Esophagus (tissue), 2 donors: Measurements from ENCODE around the gene HTRA3. TPM values are rescaled to one million over a fixed set of nuclear protein-coding genes. Genes with fewer than 3 reads are reported as not detected.
"Not testable (repeated sequence)": the region's sequence is repeated elsewhere in the genome, so short reads cannot be mapped to it uniquely, and the experiment has no call there.

ENCODE experiments used
- H3K27ac ChIP-seq, 2 donors: one replicate each; pipeline ENCODE4 v1.5.1; 2013; ENCODE audit warnings: low read depth in 2 of 2, mild to moderate bottlenecking in 2 of 2, inconsistent platforms in 1 of 2, low read length in 1 of 2, moderate library complexity in 1 of 2
- H3K27me3 ChIP-seq, 2 donors: one replicate each; pipeline ENCODE4 v1.6.1; 2013; ENCODE audit warnings: low read length in 2 of 2, control low read depth in 1 of 2, mild to moderate bottlenecking in 1 of 2; ENCODE audit not compliant: insufficient read depth in 2 of 2, control insufficient read depth in 1 of 2
- H3K36me3 ChIP-seq, 2 donors: one replicate each; pipeline ENCODE4 v1.6.1; 2013; ENCODE audit warnings: low read length in 1 of 2; ENCODE audit not compliant: control insufficient read depth in 2 of 2, insufficient read depth in 2 of 2
- H3K4me1 ChIP-seq, 2 donors: one replicate each; pipeline ENCODE4 v1.6.1; 2013; ENCODE audit warnings: low read length in 1 of 2; ENCODE audit not compliant: control insufficient read depth in 2 of 2, insufficient read depth in 2 of 2
- H3K4me3 ChIP-seq, 2 donors: one replicate each; pipeline ENCODE4 v1.5.1; 2013; ENCODE audit warnings: low read length in 2 of 2, mild to moderate bottlenecking in 2 of 2, low read depth in 1 of 2, moderate library complexity in 1 of 2
- H3K9me3 ChIP-seq, 2 donors: one replicate each; pipeline ENCODE4 v1.6.1; 2013; ENCODE audit warnings: mild to moderate bottlenecking in 2 of 2, low read depth in 1 of 2, low read length in 1 of 2, moderate library complexity in 1 of 2; ENCODE audit not compliant: control insufficient read depth in 2 of 2, insufficient read depth in 1 of 2
- WGBS, 2 donors: extraction: QIAGEN DNeasy Blood & Tissue Kit; methylation state at CpG; one replicate each; pipeline ENCODE4 v1.1.7; 2013; 5-methylcytosine and 5-hydroxymethylcytosine counted together
- polyA plus RNA-seq, 2 donors: library from polyadenylated mRNA; stranded (reverse); fragments of 200-250 nt; gene quantifications; one replicate each; pipeline ENCODE4 v1.2.3, GENCODE V29; 2013
- donor health status: healthy with polysubstance abuse.
- donor health status: Bipolar disorder and iron deficiency.

Gene HTRA3
- polyA plus RNA-seq, 2 donors = 1.4 to 3.4 TPM

GRCh38 chr4:8344377-8344776 is 74.8 kb downstream of the HTRA3 start:
- H3K36me3 ChIP-seq = no peaks in the 10 kb centered on the region
- H3K27me3 ChIP-seq = no peaks in the 10 kb centered on the region
- H3K9me3 ChIP-seq = no peaks in the 10 kb centered on the region
- H3K4me3 ChIP-seq = no peak overlapping the region
- 78 to 80% methylated on average over 14 of the region's 14 CpGs for WGBS, 2 donors
- H3K4me1 ChIP-seq = peaks cover 0 to 5% of the 10 kb centered on the region in 2 donors
- no peak overlapping the region for H3K27ac ChIP-seq

- Histone ChIP-seq H3K9me3 (no peaks in the 10 kb centered on the region), H3K36me3 (no peaks in the 10 kb centered on the region), H3K4me1 (peaks cover 0 to 5% of the 10 kb centered on the region in 2 donors), H3K27ac (no peak overlapping the region), H3K4me3 (no peak overlapping the region), H3K27me3 (no peaks in the 10 kb centered on the region)
- WGBS, 2 donors = 93% methylated on average over 34 of the region's 34 CpGs
Measured at GRCh38 chr4:8345053-8345945, 75.7 kb downstream of the HTRA3 start.

- no peaks in the 10 kb centered on the region for H3K9me3 ChIP-seq
- no peak overlapping the region for H3K4me3 ChIP-seq
- no peaks in the 10 kb centered on the region for H3K36me3 ChIP-seq
- peaks cover 0 to 5% of the 10 kb centered on the region in 2 donors for H3K4me1 ChIP-seq
- no peak overlapping the region for H3K27ac ChIP-seq
- H3K27me3 ChIP-seq = no peaks in the 10 kb centered on the region
- 85 to 86% methylated on average over 39 of the region's 39 CpGs for WGBS, 2 donors
Measured at GRCh38 chr4:8345946-8346814, 76.6 kb downstream of the HTRA3 start.

- WGBS, 2 donors = 48 to 70% methylated on average over 16 of the region's 16 CpGs
- Histone ChIP-seq H3K27ac (no peak overlapping the region), H3K9me3 (no peaks in the 10 kb centered on the region), H3K4me3 (no peak overlapping the region), H3K27me3 (no peaks in the 10 kb centered on the region), H3K36me3 (no peaks in the 10 kb centered on the region), H3K4me1 (peaks cover 0 to 5% of the 10 kb centered on the region in 2 donors)
Measured at GRCh38 chr4:8346838-8347605, 77.5 kb downstream of the HTRA3 start.

GRCh38 chr4:8347660-8348059 is 78.1 kb downstream of the HTRA3 start:
- H3K4me3 ChIP-seq = no peak overlapping the region
- WGBS, 2 donors = 83 to 86% methylated on average over 7 of the region's 7 CpGs
- no peaks in the 10 kb centered on the region for H3K27me3 ChIP-seq
- peaks cover 0 to 4% of the 10 kb centered on the region in 2 donors for H3K4me1 ChIP-seq
- H3K9me3 ChIP-seq = no peaks in the 10 kb centered on the region
- H3K36me3 ChIP-seq = no peaks in the 10 kb centered on the region
- no peak overlapping the region for H3K27ac ChIP-seq

- H3K9me3 ChIP-seq = no peaks in the 10 kb centered on the region
- H3K4me1 ChIP-seq = peaks cover 0 to under 1% of the 10 kb centered on the region in 2 donors
- H3K4me3 ChIP-seq = no peak overlapping the region
- 62 to 65% methylated on average over 6 of the region's 6 CpGs for WGBS, 2 donors
- no peaks in the 10 kb centered on the region for H3K27me3 ChIP-seq
- H3K36me3 ChIP-seq = no peaks in the 10 kb centered on the region
- H3K27ac ChIP-seq = no peak overlapping the region
Measured at GRCh38 chr4:8348071-8348470, 78.5 kb downstream of the HTRA3 start.

- H3K36me3 ChIP-seq, H3K9me3 ChIP-seq, H3K27ac ChIP-seq, H3K27me3 ChIP-seq, H3K4me1 ChIP-seq, H3K4me3 ChIP-seq: not testable (repeated sequence)
- 83 to 90% methylated on average over 11 of the region's 11 CpGs for WGBS, 2 donors
Measured at GRCh38 chr4:8349236-8349635, 79.7 kb downstream of the HTRA3 start.

- Histone ChIP-seq H3K4me1 (no peaks in the 10 kb centered on the region), H3K36me3 (no peaks in the 10 kb centered on the region), H3K4me3 (no peak overlapping the region), H3K9me3 (no peaks in the 10 kb centered on the region), H3K27ac (no peak overlapping the region), H3K27me3 (no peaks in the 10 kb centered on the region)
- WGBS, 2 donors = 79 to 81% methylated on average over 7 of the region's 7 CpGs
Measured at GRCh38 chr4:8349664-8350236, 80.2 kb downstream of the HTRA3 start.

GRCh38 chr4:8350352-8350751 is 80.8 kb downstream of the HTRA3 start:
- 91 to 94% methylated on average over 13 of the region's 13 CpGs for WGBS, 2 donors
- no peaks in the 10 kb centered on the region for H3K9me3 ChIP-seq
- no peaks in the 10 kb centered on the region for H3K27me3 ChIP-seq
- H3K27ac ChIP-seq = no peak overlapping the region
- H3K36me3 ChIP-seq = no peaks in the 10 kb centered on the region
- no peak overlapping the region for H3K4me3 ChIP-seq
- no peaks in the 10 kb centered on the region for H3K4me1 ChIP-seq
